Neural progenitor cell (in vitro differentiated cells): ENCODE measurements around the gene CDT1. TPM values are rescaled to one million over a fixed set of nuclear protein-coding genes. Genes with fewer than 3 reads are reported as not detected.
"Not testable (repeated sequence)": the region's sequence is repeated elsewhere in the genome, so short reads cannot be mapped to it uniquely, and the experiment has no call there.

Experiments used
- DNase-seq: peaks from one replicate; pipeline ENCODE4 v3.0.0-alpha.2; 2016; ENCODE audit warnings: low spot score
- H2AFZ ChIP-seq: fragments of 200-600 bp; sonication (generic); replicated peaks from 2 replicates; pipeline ENCODE4 v1.6.1; 2016; ENCODE audit warnings: antibody characterized with exemption
- H3F3A ChIP-seq: fragments of 200-600 bp; sonication (generic); 2 replicates; pipeline ENCODE4 v1.6.1; 2016; ENCODE audit warnings: antibody characterized with exemption, low read depth
- H3K27ac ChIP-seq: fragments of 200-600 bp; sonication (generic); 2 replicates; pipeline ENCODE4 v1.5.1; 2016; ENCODE audit warnings: mild to moderate bottlenecking
- H3K27me3 ChIP-seq: fragments of 200-600 bp; sonication (generic); 2 replicates; pipeline ENCODE4 v1.6.1; 2016; ENCODE audit warnings: mild to moderate bottlenecking, moderate library complexity
- H3K36me3 ChIP-seq: fragments of 200-600 bp; sonication (generic); 2 replicates; pipeline ENCODE4 v1.5.1; 2016
- H3K4me1 ChIP-seq: fragments of 200-600 bp; sonication (generic); 2 replicates; pipeline ENCODE4 v1.6.1; 2016; ENCODE audit warnings: mixed run types
- H3K4me2 ChIP-seq: fragments of 200-600 bp; sonication (generic); 2 replicates; pipeline ENCODE4 v1.6.1; 2016
- H3K4me3 ChIP-seq: fragments of 200-600 bp; sonication (generic); 2 replicates; pipeline ENCODE4 v1.5.1; 2016
- H3K79me2 ChIP-seq: fragments of 200-600 bp; sonication (generic); 2 replicates; pipeline ENCODE4 v1.6.1; 2016; ENCODE audit warnings: low read depth
- H3K9ac ChIP-seq: fragments of 200-600 bp; sonication (generic); 2 replicates; pipeline ENCODE4 v1.6.1; 2016
- H3K9me3 ChIP-seq: fragments of 200-600 bp; sonication (generic); 2 replicates; pipeline ENCODE4 v1.5.1; 2016; ENCODE audit warnings: low read depth
- H4K20me1 ChIP-seq: fragments of 200-600 bp; sonication (generic); 2 replicates; pipeline ENCODE4 v1.6.1; 2016; ENCODE audit warnings: low read depth
- H3K27ac Mint-ChIP-seq: 3 replicates; pipeline ENCODE4 v1.8.0; 2021; ENCODE audit warnings: mixed read lengths
- H3K27me3 Mint-ChIP-seq: 2 replicates; pipeline ENCODE4 v1.8.0; 2022; ENCODE audit warnings: low read depth, mild to moderate bottlenecking, inconsistent platforms, moderate library complexity, mixed read lengths; ENCODE audit not compliant: insufficient read depth
- H3K36me3 Mint-ChIP-seq: 3 replicates; pipeline ENCODE4 v1.8.0; 2021; ENCODE audit warnings: mixed read lengths
- H3K4me1 Mint-ChIP-seq: 3 replicates; pipeline ENCODE4 v1.8.0; 2021; ENCODE audit warnings: mixed read lengths
- H3K4me3 Mint-ChIP-seq: 3 replicates; pipeline ENCODE4 v1.8.0; 2021; ENCODE audit warnings: mild to moderate bottlenecking, moderate library complexity, mixed read lengths
- H3K9me3 Mint-ChIP-seq: 3 replicates; pipeline ENCODE4 v1.8.0; 2020; ENCODE audit warnings: mixed read lengths
- EZH2 ChIP-seq: fragments of 200-600 bp; sonication (generic); IDR thresholded peaks from 2 replicates; pipeline ENCODE4 v1.6.1; 2017; ENCODE audit warnings: antibody characterized with exemption, mild to moderate bottlenecking, moderate library complexity
- EZH2phosphoT487 ChIP-seq: fragments of 200-600 bp; sonication (generic); IDR thresholded peaks from 2 replicates; pipeline ENCODE4 v1.6.1; 2017; ENCODE audit warnings: antibody characterized with exemption
- total RNA-seq: library from RNA; depleted of rRNA; stranded (reverse); fragments of >200 nt; gene quantifications from 2 replicates; pipeline ENCODE4 v1.2.3, GENCODE V29; 2015; ENCODE audit warnings: low replicate concordance
- TF ChIP-seq, protein P1 (sequence below): fragments of 200-600 bp; sonication (generic); IDR thresholded peaks from 2 replicates; pipeline ENCODE4 v1.5.1; 2017; ENCODE audit warnings: antibody characterized with exemption, mild to moderate bottlenecking

The CDT1 gene
- total RNA-seq, 1 donor from 2014 or later, result 7.8 TPM

DNA sequence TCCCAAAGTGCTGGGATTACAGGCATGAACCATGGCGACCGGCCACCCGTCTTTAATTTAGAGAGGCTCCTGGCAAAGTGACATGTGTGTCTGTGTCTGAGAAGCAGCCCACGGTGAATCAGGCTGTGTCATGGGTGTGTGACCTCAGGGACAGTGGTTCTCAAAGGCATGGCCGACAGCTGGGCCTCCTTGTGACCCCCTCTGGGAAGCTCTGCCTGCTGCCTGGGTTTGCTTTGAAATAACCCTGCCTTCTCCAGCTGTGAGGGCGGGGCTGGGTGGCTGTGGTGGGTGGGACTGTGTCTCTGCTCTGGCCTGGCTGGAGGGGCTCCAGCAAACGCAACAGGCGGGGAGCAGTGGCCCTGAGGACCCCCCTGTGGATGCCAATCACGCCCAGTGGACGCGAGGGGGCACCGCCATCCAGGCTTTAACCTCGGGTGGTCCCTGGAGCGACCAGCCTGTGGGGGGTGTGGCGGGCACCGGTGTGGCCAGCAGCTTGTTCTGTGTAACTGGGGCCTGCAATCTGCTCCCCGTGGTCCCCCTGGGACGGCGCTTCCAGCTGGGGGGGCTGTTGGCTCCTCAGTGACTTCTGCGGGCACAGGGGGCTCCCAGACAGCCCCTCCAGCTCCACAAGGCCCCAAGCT, 16.9 kb downstream of the CDT1 start:
- Mint-ChIP-seq H3K4me1 (peaks cover 3% of the 10 kb centered on the region), H3K27ac (no peak overlapping the region), H3K4me3 (no peak overlapping the region)

DNA sequence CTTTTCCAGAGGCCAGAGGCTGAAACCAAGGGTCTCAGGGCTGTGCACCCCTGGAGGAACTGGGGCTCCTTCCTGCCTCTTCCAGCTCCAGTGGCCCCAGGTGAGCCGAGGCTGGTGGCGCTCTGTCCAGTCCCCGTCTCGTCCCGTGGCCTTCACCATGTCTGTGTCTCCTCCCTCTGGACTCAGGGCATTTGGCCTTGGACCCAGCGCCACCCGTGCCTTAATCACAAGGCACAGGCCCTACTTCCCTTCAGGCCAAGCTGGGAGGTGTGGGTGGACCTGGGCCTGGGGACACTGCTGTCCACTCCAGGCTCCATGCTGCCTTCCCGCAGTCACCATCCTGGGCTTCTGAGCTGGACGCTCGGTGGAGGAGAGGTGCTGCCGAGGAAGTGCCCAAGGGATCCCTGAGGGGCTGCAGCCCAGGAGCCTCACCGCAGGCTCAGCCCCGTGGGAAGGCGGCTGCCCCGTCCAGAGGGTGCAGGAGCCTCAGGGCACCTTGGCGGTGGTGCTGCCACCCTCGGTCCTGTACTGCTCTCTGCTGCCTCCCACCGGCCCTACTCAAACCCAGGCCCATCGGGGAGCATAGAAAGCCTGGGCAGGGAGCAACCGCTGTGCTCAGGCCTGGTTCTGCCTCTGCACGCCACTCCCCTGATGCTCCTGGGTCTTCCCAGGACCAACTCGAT, 17.7 kb downstream of the CDT1 start:
- Histone ChIP-seq H3K9me3 (no peaks in the 10 kb centered on the region), H2AFZ (no peak overlapping the region), H3K4me2 (no peak overlapping the region), H3K9ac (no peak overlapping the region), H3K4me1 (no peaks in the 10 kb centered on the region), H3F3A (no peaks in the 10 kb centered on the region), H3K4me3 (no peak overlapping the region), H3K27me3 (no peaks in the 10 kb centered on the region), H4K20me1 (no peaks in the 10 kb centered on the region), H3K79me2 (no peaks in the 10 kb centered on the region), H3K27ac (no peak overlapping the region), H3K36me3 (no peaks in the 10 kb centered on the region)
- Mint-ChIP-seq H3K27ac (no peak overlapping the region), H3K4me1 (peaks cover 3% of the 10 kb centered on the region), H3K4me3 (no peak overlapping the region), H3K9me3 (no peaks in the 10 kb centered on the region), H3K36me3 (peaks cover 3% of the 10 kb centered on the region), H3K27me3 (peaks cover 2% of the 10 kb centered on the region)
- DNase-seq, result no peak
- no peak for TF ChIP-seq EZH2phosphoT487
- no peak for TF ChIP-seq EZH2
- TF ChIP-seq, protein P1, sequence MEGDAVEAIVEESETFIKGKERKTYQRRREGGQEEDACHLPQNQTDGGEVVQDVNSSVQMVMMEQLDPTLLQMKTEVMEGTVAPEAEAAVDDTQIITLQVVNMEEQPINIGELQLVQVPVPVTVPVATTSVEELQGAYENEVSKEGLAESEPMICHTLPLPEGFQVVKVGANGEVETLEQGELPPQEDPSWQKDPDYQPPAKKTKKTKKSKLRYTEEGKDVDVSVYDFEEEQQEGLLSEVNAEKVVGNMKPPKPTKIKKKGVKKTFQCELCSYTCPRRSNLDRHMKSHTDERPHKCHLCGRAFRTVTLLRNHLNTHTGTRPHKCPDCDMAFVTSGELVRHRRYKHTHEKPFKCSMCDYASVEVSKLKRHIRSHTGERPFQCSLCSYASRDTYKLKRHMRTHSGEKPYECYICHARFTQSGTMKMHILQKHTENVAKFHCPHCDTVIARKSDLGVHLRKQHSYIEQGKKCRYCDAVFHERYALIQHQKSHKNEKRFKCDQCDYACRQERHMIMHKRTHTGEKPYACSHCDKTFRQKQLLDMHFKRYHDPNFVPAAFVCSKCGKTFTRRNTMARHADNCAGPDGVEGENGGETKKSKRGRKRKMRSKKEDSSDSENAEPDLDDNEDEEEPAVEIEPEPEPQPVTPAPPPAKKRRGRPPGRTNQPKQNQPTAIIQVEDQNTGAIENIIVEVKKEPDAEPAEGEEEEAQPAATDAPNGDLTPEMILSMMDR, result no peak

More for the DNA sequence above, 16.9 kb downstream of the CDT1 start:
- Histone ChIP-seq H3K27ac (no peak overlapping the region), H3K27me3 (no peaks in the 10 kb centered on the region), H3K9me3 (no peaks in the 10 kb centered on the region), H3K79me2 (no peaks in the 10 kb centered on the region), H3K9ac (no peak overlapping the region), H3K4me1 (no peaks in the 10 kb centered on the region), H4K20me1 (no peaks in the 10 kb centered on the region), H3K4me3 (no peak overlapping the region), H3F3A (no peaks in the 10 kb centered on the region), H2AFZ (no peak overlapping the region), H3K4me2 (no peak overlapping the region), H3K36me3 (no peaks in the 10 kb centered on the region)
- TF ChIP-seq, protein P1, result no peak
- TF ChIP-seq EZH2phosphoT487, result no peak
- no peak for TF ChIP-seq EZH2
- Mint-ChIP-seq H3K9me3 (no peaks in the 10 kb centered on the region), H3K27me3 (no peaks in the 10 kb centered on the region), H3K36me3 (peaks cover 3% of the 10 kb centered on the region)
- no peak for DNase-seq

DNA sequence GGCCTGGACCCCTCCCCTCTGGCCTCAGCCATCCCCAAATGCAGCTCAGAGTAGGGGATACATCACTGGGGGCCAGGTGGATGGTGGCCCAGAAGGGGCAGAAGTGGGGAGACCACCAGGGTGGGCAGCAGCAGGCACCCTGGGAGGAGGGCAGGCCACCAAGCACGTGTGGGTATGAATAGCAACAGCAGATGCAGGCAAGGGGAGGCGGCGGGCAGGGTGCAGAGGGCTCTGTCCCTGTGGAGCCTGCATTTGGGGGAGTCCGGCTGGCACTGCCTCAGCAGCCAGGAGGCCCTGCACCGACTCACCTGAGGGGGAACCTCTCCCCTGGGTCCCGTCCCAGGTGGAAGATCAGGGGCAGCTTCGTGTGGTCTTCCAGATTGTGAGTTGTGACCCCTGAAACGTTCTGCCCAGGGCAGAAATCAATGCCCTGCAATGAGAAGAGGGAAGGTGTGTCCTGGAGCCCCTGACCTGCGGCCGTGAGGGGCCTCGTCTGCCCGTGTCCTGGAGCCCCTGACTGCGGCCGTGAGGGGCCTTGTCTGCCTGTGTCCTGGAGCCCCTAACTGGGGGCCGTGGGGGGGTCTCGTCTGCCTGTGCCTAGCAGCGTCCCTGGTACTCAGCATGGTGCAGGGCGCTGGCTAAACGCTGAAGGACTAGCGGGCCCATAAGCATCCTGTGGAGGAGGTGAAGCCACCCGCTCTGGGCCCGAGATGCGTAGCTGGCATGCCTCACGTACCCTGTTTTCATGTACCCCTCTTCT, 18.9 kb downstream of the CDT1 start:
- DNase-seq, result no peak
- no peak overlapping the region for H2AFZ ChIP-seq

DNA sequence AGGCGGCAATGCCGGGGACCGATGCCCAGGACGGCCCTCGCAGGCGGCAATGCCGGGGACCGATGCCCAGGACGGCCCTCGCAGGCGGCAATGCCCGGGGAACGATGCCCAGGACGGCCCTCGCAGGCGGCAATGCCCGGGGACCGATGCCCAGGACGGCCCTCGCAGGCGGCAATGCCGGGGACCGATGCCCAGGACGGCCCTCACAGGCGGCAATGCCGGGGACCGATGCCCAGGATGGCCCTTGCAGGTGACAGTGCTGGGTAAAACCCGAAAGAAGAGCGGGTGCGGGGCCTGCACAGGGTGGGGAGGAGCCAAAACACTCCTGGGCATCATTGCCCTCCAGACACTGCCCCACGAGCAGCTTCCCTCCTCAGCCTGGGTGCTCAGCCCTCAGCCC, 20.1 kb downstream of the CDT1 start:
- H3K9me3 Mint-ChIP-seq, H4K20me1 ChIP-seq, H3K9ac ChIP-seq, H3K27ac ChIP-seq, H3K4me1 Mint-ChIP-seq, H3K27me3 ChIP-seq, H3K4me3 ChIP-seq, H3F3A ChIP-seq, H2AFZ ChIP-seq, H3K9me3 ChIP-seq, H3K36me3 ChIP-seq, H3K4me1 ChIP-seq, H3K79me2 ChIP-seq, DNase-seq, H3K4me2 ChIP-seq, H3K4me3 Mint-ChIP-seq, H3K27me3 Mint-ChIP-seq, H3K36me3 Mint-ChIP-seq, H3K27ac Mint-ChIP-seq: not testable (repeated sequence)

More for the DNA sequence above, 18.9 kb downstream of the CDT1 start:
- H3K9ac ChIP-seq, result no peak overlapping the region
- TF ChIP-seq EZH2phosphoT487, result no peak
- TF ChIP-seq EZH2, result no peak
- TF ChIP-seq, protein P1, result no peak
- H3F3A ChIP-seq, result no peaks in the 10 kb centered on the region
- Mint-ChIP-seq H3K27me3 (peaks cover 2% of the 10 kb centered on the region), H3K9me3 (no peaks in the 10 kb centered on the region), H3K4me3 (no peak overlapping the region), H3K4me1 (peaks cover 3% of the 10 kb centered on the region), H3K36me3 (peaks cover 3% of the 10 kb centered on the region), H3K27ac (no peak overlapping the region)
- H3K9me3 ChIP-seq, result no peaks in the 10 kb centered on the region
- H3K79me2 ChIP-seq, result no peaks in the 10 kb centered on the region
- no peak overlapping the region for H3K4me3 ChIP-seq
- H3K27me3 ChIP-seq, result no peaks in the 10 kb centered on the region
- H4K20me1 ChIP-seq, result no peaks in the 10 kb centered on the region
- H3K27ac ChIP-seq, result no peak overlapping the region
- H3K4me2 ChIP-seq, result no peak overlapping the region
- H3K4me1 ChIP-seq, result no peaks in the 10 kb centered on the region
- no peaks in the 10 kb centered on the region for H3K36me3 ChIP-seq
